GM23338 (cell line): ENCODE measurements around the gene TCEANC. TPM values are rescaled to one million over a fixed set of nuclear protein-coding genes. Genes with fewer than 3 reads are reported as not detected.

ENCODE experiments used
- ATAC-seq: fragments of 200-7000 bp; cut with Tn5 transposase; 3 replicates; pipeline ENCODE4 v1.9.1; 2020
- DNase-seq: peaks from one replicate; pipeline ENCODE4 v3.0.0-alpha.2; 2015; ENCODE audit warnings: low spot score
- H2AFZ ChIP-seq: fragments of 200-600 bp; sonication (generic); 2 replicates; pipeline ENCODE4 v1.8.0; 2016; ENCODE audit warnings: antibody characterized with exemption, mild to moderate bottlenecking, moderate library complexity
- H3F3A ChIP-seq: fragments of 200-600 bp; sonication (generic); replicated peaks from 2 replicates; pipeline ENCODE4 v1.8.0; 2017; ENCODE audit warnings: antibody characterized with exemption, mixed run types, low read depth
- H3K27ac ChIP-seq: fragments of 200-600 bp; sonication (generic); 2 replicates; pipeline ENCODE4 v1.6.1; 2016; ENCODE audit warnings: low read depth
- H3K27me3 ChIP-seq: fragments of 200-600 bp; sonication (generic); 2 replicates; pipeline ENCODE4 v1.8.0; 2016; ENCODE audit warnings: mild to moderate bottlenecking, mixed run types, moderate library complexity; ENCODE audit not compliant: insufficient read depth
- H3K36me3 ChIP-seq: fragments of 200-600 bp; sonication (generic); 2 replicates; pipeline ENCODE4 v1.8.0; 2016; ENCODE audit warnings: mild to moderate bottlenecking; ENCODE audit not compliant: insufficient read depth
- H3K4me1 ChIP-seq: fragments of 200-600 bp; sonication (generic); 2 replicates; pipeline ENCODE4 v1.8.0; 2016; ENCODE audit warnings: mild to moderate bottlenecking, moderate library complexity; ENCODE audit not compliant: insufficient read depth
- H3K4me2 ChIP-seq: fragments of 200-600 bp; sonication (generic); 2 replicates; pipeline ENCODE4 v1.7.1; 2017; ENCODE audit warnings: mixed run types
- H3K4me3 ChIP-seq: fragments of 200-600 bp; sonication (generic); 2 replicates; pipeline ENCODE4 v1.6.1; 2016; ENCODE audit warnings: mixed run types
- H3K79me2 ChIP-seq: fragments of 200-600 bp; sonication (generic); replicated peaks from 2 replicates; pipeline ENCODE4 v1.8.0; 2017; ENCODE audit warnings: mild to moderate bottlenecking; ENCODE audit not compliant: insufficient read depth
- H3K9me2 ChIP-seq: fragments of 200-600 bp; sonication (generic); 2 replicates; pipeline ENCODE4 v1.8.0; 2017; ENCODE audit not compliant: insufficient read depth
- H4K20me1 ChIP-seq: fragments of 200-600 bp; sonication (generic); replicated peaks from 2 replicates; pipeline ENCODE4 v1.8.0; 2017; ENCODE audit warnings: mild to moderate bottlenecking; ENCODE audit not compliant: insufficient read depth
- H3K27ac Mint-ChIP-seq: 2 replicates; pipeline ENCODE4 v1.8.0; 2020; ENCODE audit warnings: inconsistent platforms, mild to moderate bottlenecking, moderate library complexity, mixed read lengths
- H3K27me3 Mint-ChIP-seq: 3 replicates; pipeline ENCODE4 v1.8.0; 2022; ENCODE audit warnings: low read depth, mild to moderate bottlenecking, moderate library complexity, mixed read lengths, inconsistent platforms; ENCODE audit not compliant: insufficient read depth, poor library complexity
- H3K36me3 Mint-ChIP-seq: 3 replicates; pipeline ENCODE4 v1.8.0; 2021; ENCODE audit warnings: low read depth, mild to moderate bottlenecking, inconsistent platforms, moderate library complexity, mixed read lengths
- H3K4me1 Mint-ChIP-seq: 3 replicates; pipeline ENCODE4 v1.8.0; 2020; ENCODE audit warnings: mild to moderate bottlenecking, inconsistent platforms, mixed read lengths
- H3K4me3 Mint-ChIP-seq: 3 replicates; pipeline ENCODE4 v1.8.0; 2021; ENCODE audit warnings: moderate library complexity, mild to moderate bottlenecking, inconsistent platforms, mixed read lengths
- H3K9me3 Mint-ChIP-seq: 3 replicates; pipeline ENCODE4 v1.8.0; 2020; ENCODE audit warnings: moderate library complexity, mild to moderate bottlenecking, inconsistent platforms, mixed read lengths
- EZH2 ChIP-seq: fragments of 200-600 bp; sonication (generic); IDR thresholded peaks from one replicate; pipeline ENCODE4 v1.8.0; 2017; ENCODE audit warnings: antibody characterized with exemption, mild to moderate bottlenecking, low read depth; ENCODE audit not compliant: unreplicated experiment
- EZH2phosphoT487 ChIP-seq: fragments of 200-600 bp; sonication (generic); IDR thresholded peaks from one replicate; pipeline ENCODE4 v1.8.1; 2018; ENCODE audit warnings: antibody characterized with exemption; ENCODE audit not compliant: unreplicated experiment
- NANOG ChIP-seq: IDR thresholded peaks from 2 replicates; pipeline ENCODE4 v1.6.1; 2016; ENCODE audit warnings: antibody characterized with exemption, borderline replicate concordance
- STAT1 ChIP-seq: IDR thresholded peaks from one replicate; pipeline ENCODE4 v1.6.1; 2016; ENCODE audit warnings: antibody characterized with exemption; ENCODE audit not compliant: unreplicated experiment
- ZNF114 ChIP-seq: fragments of 250-450 bp; sonication (Bioruptor Pico); IDR thresholded peaks from 2 replicates; pipeline ENCODE4 v1.5.0; 2020; ENCODE audit warnings: mild to moderate bottlenecking, moderate library complexity
- ZNF331 ChIP-seq: fragments of 250-450 bp; sonication (Bioruptor Pico); IDR thresholded peaks from 2 replicates; pipeline ENCODE4 v1.5.0; 2020; ENCODE audit warnings: low read depth, mild to moderate bottlenecking, moderate library complexity
- polyA plus RNA-seq: library from polyadenylated mRNA; unstranded; fragments of >200 nt; fragmentation: Nextera tagmentation; extraction: Ambion mirVana; gene quantifications from 2 replicates; pipeline ENCODE4 v1.2.1, GENCODE V29; 2016
- total RNA-seq: library from RNA; depleted of rRNA; stranded (reverse); fragments of >200 nt; shearing (Covaris generic); gene quantifications from 2 replicates; pipeline ENCODE4 v1.2.3, GENCODE V29; 2014
- TF ChIP-seq, protein P1 (sequence below): IDR thresholded peaks from one replicate; pipeline ENCODE4 v1.6.1; 2018; ENCODE audit warnings: antibody characterized with exemption; ENCODE audit not compliant: unreplicated experiment
- TF ChIP-seq, protein P2 (sequence below), 2 experiments: fragments of 200-600 bp in 1 of 2; sonication (generic) in 1 of 2; conservative IDR thresholded peaks; 2 replicates each; pipeline versions ENCODE4 v1.5.1 to v1.6.1; 2016 to 2017; ENCODE audit warnings: antibody characterized with exemption in 2 of 2, low read depth in 2 of 2, mild to moderate bottlenecking in 2 of 2, moderate library complexity in 1 of 2

The TCEANC gene
- total and polyA plus RNA-seq, 2 experiments from 2014 or later, result 1.2 to 2.5 TPM

DNA sequence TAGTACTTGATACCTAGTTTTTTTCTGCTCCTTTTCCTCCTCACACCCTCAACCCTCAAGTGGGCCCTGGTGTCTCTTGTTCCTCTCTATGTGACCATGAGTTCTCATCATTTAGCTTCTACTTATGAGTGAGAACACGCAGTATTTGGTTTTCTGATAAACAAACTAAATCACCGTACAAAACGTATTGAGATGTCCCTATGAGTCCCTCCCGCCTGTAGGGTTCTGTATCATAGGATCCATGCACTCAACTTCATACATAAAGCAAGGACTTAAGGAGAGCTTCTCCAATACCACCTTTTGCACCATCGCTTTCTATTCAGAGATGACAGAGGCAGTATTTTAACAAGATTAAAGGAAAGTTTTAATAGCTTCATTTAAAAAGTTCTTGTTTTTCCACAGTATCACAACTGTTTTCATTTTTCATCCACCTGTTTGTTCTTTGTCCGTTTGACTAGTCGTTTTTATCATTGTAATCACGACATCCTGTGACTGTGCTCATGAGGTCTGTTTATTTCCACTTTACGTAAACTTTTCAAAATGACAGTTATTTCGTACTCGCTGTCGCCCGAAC, 35.5 kb downstream of the TCEANC start:
- Histone ChIP-seq H3K4me1 (peaks cover 19% of the 10 kb centered on the region; the same call in 1 of the 2 replicates), H3F3A (no peaks in the 10 kb centered on the region), H3K27ac (no peak overlapping the region), H4K20me1 (peaks cover 3% of the 10 kb centered on the region; the same call in 1 of the 2 replicates), H3K4me3 (peak overlapping the region; percentile 76), H3K36me3 (no peaks in the 10 kb centered on the region), H3K4me2 (peak overlapping the region; percentile 70), H3K27me3 (peaks cover 10% of the 10 kb centered on the region; the same call in 1 of the 2 replicates), H3K79me2 (peaks cover 42% of the 10 kb centered on the region), H3K9me2 (no peaks in the 10 kb centered on the region), H2AFZ (peak overlapping the region; percentile 69; the same call in 1 of the 2 replicates)
- ATAC-seq (no peak), DNase-seq (no peak)
- Mint-ChIP-seq H3K27ac (no peak overlapping the region; the same call in 1 of the 2 replicates), H3K9me3 (no peaks in the 10 kb centered on the region), H3K27me3 (peaks cover 5% of the 10 kb centered on the region), H3K4me3 (peak overlapping the region; percentile 91), H3K36me3 (no peaks in the 10 kb centered on the region; the same call in 1 of the 3 replicates), H3K4me1 (peaks cover 26% of the 10 kb centered on the region)
- no peak for TF ChIP-seq EZH2phosphoT487
- TF ChIP-seq ZNF331 (CRISPR knock-in tag), result no peak
- no peak for TF ChIP-seq STAT1
- TF ChIP-seq NANOG, result no peak
- TF ChIP-seq, protein P1, sequence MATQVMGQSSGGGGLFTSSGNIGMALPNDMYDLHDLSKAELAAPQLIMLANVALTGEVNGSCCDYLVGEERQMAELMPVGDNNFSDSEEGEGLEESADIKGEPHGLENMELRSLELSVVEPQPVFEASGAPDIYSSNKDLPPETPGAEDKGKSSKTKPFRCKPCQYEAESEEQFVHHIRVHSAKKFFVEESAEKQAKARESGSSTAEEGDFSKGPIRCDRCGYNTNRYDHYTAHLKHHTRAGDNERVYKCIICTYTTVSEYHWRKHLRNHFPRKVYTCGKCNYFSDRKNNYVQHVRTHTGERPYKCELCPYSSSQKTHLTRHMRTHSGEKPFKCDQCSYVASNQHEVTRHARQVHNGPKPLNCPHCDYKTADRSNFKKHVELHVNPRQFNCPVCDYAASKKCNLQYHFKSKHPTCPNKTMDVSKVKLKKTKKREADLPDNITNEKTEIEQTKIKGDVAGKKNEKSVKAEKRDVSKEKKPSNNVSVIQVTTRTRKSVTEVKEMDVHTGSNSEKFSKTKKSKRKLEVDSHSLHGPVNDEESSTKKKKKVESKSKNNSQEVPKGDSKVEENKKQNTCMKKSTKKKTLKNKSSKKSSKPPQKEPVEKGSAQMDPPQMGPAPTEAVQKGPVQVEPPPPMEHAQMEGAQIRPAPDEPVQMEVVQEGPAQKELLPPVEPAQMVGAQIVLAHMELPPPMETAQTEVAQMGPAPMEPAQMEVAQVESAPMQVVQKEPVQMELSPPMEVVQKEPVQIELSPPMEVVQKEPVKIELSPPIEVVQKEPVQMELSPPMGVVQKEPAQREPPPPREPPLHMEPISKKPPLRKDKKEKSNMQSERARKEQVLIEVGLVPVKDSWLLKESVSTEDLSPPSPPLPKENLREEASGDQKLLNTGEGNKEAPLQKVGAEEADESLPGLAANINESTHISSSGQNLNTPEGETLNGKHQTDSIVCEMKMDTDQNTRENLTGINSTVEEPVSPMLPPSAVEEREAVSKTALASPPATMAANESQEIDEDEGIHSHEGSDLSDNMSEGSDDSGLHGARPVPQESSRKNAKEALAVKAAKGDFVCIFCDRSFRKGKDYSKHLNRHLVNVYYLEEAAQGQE, result no peak
- TF ChIP-seq EZH2, result no peak
- no peak for TF ChIP-seq ZNF114 (CRISPR knock-in tag)
- TF ChIP-seq, protein P2, sequence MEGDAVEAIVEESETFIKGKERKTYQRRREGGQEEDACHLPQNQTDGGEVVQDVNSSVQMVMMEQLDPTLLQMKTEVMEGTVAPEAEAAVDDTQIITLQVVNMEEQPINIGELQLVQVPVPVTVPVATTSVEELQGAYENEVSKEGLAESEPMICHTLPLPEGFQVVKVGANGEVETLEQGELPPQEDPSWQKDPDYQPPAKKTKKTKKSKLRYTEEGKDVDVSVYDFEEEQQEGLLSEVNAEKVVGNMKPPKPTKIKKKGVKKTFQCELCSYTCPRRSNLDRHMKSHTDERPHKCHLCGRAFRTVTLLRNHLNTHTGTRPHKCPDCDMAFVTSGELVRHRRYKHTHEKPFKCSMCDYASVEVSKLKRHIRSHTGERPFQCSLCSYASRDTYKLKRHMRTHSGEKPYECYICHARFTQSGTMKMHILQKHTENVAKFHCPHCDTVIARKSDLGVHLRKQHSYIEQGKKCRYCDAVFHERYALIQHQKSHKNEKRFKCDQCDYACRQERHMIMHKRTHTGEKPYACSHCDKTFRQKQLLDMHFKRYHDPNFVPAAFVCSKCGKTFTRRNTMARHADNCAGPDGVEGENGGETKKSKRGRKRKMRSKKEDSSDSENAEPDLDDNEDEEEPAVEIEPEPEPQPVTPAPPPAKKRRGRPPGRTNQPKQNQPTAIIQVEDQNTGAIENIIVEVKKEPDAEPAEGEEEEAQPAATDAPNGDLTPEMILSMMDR (conservative IDR thresholded peaks at IDR 0.05; ENCODE audit: low read depth in 2 of 2), result no peak
